PFSK-1 (cell line): ENCODE measurements around the gene KRT27.

ENCODE experiments used
- FOXP2 ChIP-seq: optimal IDR thresholded peaks from 2 replicates; pipeline ENCODE3; 2011; ENCODE audit warnings: borderline replicate concordance, control low read depth, inconsistent platforms; ENCODE audit not compliant: insufficient read depth; ENCODE audit errors: extremely low read length, extremely low read depth
- POLR2AphosphoS5 ChIP-seq: IDR thresholded peaks from 2 replicates; pipeline ENCODE4 v1.6.1; 2012; ENCODE audit warnings: low read depth, mild to moderate bottlenecking, control low read depth, low read length, moderate library complexity
- SIN3A ChIP-seq: IDR thresholded peaks from 2 replicates; pipeline ENCODE4 v1.6.1; 2012; ENCODE audit warnings: mild to moderate bottlenecking, low read length, moderate library complexity, borderline replicate concordance; ENCODE audit not compliant: insufficient read depth
- TAF1 ChIP-seq: IDR thresholded peaks from 2 replicates; pipeline ENCODE4 v1.6.1; 2012; ENCODE audit warnings: low read length, control low read depth, borderline replicate concordance; ENCODE audit not compliant: insufficient read depth
- TF ChIP-seq, protein P1 (sequence below), 2 experiments: IDR thresholded peaks; 2 replicates each; pipeline versions ENCODE4 v1.6.1 to v1.8.0; 2011 to 2012; ENCODE audit warnings: low read depth in 2 of 2, low read length in 2 of 2, control low read depth in 1 of 2, inconsistent platforms in 1 of 2, mild to moderate bottlenecking in 1 of 2, moderate library complexity in 1 of 2; ENCODE audit not compliant: insufficient read depth in 1 of 2

Gene KRT27

DNA sequence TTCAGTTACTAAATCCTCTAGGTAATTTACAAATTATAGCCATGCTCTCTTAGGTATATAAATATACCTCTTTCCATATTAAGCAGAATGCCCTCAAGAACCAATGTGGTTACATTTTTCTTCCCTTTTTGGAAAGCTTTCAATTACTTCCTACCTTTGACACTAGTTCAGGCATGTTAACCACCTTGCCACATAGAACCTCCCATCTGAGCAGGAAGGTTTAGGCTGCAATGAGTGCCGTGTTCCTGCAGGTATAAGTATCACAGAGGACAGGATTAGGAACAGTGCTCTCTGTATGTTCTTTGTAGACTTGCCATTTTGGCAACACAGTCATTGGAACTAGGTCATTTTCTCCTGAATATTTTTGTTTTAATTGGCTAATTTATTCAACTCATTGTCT, 47.3 kb downstream of the KRT27 start:
- TF ChIP-seq TAF1 (no peak), FOXP2 (no peak)

DNA sequence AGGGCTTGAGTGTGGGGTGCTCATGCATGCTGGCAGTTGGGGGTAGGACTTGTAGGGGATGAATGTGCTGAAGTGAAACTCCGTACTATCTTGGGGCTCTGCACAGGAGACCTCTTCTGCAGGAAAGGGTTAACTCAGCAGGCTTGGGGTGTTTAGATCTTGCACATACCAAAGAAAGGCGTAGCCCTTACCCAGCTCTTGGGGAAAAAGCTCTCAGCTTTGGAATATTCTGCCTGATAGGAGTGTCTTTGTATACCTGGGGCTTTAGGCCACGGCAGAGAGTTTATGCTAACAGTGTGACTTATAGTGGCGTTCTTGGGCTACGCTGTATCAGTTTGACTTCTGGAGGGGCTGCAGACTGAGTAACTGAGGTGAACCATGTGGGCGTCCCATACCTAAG, 48.3 kb downstream of the KRT27 start:
- no peak for TF ChIP-seq POLR2AphosphoS5

DNA sequence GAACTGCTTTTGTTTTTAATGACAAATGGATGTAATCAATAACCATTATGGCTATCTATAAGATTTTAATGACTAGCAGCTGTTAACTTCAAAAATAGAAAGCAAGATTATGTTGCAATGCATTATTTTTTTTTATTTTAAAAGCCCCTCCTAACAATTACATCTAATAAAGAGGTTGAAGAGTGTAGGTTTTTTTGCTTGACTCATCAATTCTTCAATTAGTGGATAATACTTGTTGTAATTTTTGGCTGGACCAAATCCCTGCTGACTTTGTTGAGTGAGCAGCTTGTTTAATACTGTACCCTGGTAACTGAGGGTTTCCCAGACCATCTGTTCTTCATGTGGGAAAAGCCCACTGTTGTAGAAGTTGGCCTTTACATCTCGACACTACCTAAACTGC, 51.4 kb downstream of the KRT27 start:
- TF ChIP-seq, protein P1, sequence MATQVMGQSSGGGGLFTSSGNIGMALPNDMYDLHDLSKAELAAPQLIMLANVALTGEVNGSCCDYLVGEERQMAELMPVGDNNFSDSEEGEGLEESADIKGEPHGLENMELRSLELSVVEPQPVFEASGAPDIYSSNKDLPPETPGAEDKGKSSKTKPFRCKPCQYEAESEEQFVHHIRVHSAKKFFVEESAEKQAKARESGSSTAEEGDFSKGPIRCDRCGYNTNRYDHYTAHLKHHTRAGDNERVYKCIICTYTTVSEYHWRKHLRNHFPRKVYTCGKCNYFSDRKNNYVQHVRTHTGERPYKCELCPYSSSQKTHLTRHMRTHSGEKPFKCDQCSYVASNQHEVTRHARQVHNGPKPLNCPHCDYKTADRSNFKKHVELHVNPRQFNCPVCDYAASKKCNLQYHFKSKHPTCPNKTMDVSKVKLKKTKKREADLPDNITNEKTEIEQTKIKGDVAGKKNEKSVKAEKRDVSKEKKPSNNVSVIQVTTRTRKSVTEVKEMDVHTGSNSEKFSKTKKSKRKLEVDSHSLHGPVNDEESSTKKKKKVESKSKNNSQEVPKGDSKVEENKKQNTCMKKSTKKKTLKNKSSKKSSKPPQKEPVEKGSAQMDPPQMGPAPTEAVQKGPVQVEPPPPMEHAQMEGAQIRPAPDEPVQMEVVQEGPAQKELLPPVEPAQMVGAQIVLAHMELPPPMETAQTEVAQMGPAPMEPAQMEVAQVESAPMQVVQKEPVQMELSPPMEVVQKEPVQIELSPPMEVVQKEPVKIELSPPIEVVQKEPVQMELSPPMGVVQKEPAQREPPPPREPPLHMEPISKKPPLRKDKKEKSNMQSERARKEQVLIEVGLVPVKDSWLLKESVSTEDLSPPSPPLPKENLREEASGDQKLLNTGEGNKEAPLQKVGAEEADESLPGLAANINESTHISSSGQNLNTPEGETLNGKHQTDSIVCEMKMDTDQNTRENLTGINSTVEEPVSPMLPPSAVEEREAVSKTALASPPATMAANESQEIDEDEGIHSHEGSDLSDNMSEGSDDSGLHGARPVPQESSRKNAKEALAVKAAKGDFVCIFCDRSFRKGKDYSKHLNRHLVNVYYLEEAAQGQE (IDR thresholded peaks at IDR 0.05; ENCODE audit: insufficient read depth in 1 of 2, low read depth in 2 of 2, low read length in 2 of 2): no peak

DNA sequence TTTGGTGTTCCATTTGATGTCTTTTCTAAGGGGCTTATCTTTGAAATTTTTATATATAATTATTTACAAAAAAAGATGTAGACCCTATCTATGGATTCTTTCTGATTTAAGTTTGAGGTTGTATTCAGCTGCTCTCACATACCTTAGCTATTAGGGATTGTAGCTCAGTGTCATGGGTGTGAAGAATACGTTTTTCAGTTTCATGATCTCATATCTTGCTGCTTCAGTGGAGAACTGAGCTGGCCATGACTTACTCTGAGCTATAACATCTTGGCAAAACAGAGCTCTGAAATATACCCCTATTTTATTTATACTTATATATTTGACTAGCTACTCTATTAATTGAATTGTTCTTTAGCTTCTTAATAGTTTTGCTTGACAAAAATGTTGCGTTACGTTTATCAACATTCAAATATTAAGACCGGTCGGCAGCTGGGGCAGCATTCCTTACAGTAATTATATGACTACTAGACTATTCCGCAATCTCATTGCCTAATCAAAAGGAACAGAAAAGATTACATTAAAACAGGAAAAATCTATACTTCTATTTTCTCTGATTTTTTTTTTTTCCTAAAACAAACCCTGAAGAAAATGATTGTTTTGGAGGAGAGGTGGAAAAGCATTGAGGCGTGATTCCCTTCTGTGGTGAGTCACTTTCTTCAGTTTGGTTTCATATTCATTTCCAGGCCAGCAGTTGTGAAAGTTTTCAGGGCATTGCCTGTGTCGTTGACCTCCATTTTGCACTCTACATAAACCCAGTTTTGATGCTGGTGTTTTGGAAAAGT, 54.7 kb downstream of the KRT27 start:
- TF ChIP-seq FOXP2: no peak
- TF ChIP-seq, protein P1 (IDR thresholded peaks at IDR 0.05; ENCODE audit: insufficient read depth in 1 of 2, low read depth in 2 of 2, low read length in 2 of 2): no peak
- no peak for TF ChIP-seq POLR2AphosphoS5
- TF ChIP-seq TAF1: no peak
- TF ChIP-seq SIN3A: no peak

DNA sequence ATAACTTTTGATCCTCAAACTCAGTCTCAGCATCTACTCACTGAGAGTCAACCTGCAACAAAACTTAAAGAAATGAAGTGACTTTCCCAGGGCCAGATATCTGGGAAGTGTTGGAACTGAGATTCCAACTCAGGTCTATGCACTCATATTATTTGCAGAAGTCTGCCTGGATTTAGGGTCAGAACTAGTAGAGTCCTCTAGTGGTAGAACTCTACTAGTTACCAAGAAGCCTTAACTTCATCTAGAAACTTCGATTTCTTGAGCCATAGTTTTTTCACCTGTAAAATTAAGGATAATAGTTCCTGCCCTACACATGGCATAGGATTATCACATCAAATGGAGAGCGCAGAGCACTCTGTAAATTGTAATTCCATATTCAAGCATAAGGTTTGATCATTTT, 55.4 kb downstream of the KRT27 start:
- TF ChIP-seq SIN3A: no peak
- no peak for TF ChIP-seq POLR2AphosphoS5
- TF ChIP-seq FOXP2: no peak
- no peak for TF ChIP-seq TAF1
- TF ChIP-seq, protein P1 (IDR thresholded peaks at IDR 0.05; ENCODE audit: insufficient read depth in 1 of 2, low read depth in 2 of 2, low read length in 2 of 2): no peak
